HG03139 (cell line): ENCODE data around the gene NDFIP2.

ENCODE experiments used
- ATAC-seq: cut with Tn5 transposase; IDR thresholded peaks from one replicate; pipeline ENCODE4 v1.9.1; 2021; ENCODE audit not compliant: unreplicated experiment

The NDFIP2 gene

GRCh38 chr13:79492918-79493594 lies 12.1 kb downstream of the NDFIP2 start:
- ATAC-seq = no peak

- peak; percentile 78 for ATAC-seq
These were observed 15.2 kb downstream of the NDFIP2 start for GRCh38 chr13:79496188-79496587.

GRCh38 chr13:79497064-79497463 lies 16.1 kb downstream of the NDFIP2 start:
- no peak for ATAC-seq

- ATAC-seq = no peak
These were observed 16.9 kb downstream of the NDFIP2 start for GRCh38 chr13:79497852-79498251.

- ATAC-seq = no peak
These were observed 19.9 kb downstream of the NDFIP2 start for GRCh38 chr13:79500829-79501228.

GRCh38 chr13:79501538-79502232 lies 20.7 kb downstream of the NDFIP2 start:
- no peak for ATAC-seq

DNA sequence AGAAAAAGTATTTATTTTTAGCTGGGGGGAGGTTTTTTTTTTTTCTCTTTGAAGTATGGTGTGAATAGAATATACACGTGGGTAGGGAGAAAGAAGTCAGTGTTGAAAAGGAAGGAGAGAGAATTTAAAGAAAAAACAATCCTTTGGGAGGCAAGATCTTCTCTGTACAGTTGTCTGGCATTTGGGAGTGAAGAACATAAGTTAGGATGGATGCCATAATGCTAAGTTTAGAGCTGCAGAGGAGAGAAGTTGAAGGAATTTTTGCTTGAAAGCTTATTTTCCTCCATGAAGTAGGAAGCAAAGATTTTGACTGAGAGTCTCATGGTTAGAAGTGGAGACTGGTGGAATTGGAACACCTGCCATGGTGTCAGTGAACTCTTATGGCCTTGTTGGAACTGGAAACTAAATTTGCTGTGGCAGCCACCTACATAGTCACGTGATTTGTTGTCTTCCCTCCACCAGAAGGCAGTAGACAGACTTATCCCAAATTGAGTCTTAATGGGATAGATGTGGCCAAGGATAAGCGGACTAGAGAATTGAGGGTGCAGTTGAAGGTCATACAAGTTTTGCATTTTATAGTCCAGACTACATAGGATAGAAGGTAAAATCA lies 22.0 kb downstream of the NDFIP2 start:
- ATAC-seq = no peak

GRCh38 chr13:79503473-79504017 lies 22.6 kb downstream of the NDFIP2 start:
- ATAC-seq = no peak

DNA sequence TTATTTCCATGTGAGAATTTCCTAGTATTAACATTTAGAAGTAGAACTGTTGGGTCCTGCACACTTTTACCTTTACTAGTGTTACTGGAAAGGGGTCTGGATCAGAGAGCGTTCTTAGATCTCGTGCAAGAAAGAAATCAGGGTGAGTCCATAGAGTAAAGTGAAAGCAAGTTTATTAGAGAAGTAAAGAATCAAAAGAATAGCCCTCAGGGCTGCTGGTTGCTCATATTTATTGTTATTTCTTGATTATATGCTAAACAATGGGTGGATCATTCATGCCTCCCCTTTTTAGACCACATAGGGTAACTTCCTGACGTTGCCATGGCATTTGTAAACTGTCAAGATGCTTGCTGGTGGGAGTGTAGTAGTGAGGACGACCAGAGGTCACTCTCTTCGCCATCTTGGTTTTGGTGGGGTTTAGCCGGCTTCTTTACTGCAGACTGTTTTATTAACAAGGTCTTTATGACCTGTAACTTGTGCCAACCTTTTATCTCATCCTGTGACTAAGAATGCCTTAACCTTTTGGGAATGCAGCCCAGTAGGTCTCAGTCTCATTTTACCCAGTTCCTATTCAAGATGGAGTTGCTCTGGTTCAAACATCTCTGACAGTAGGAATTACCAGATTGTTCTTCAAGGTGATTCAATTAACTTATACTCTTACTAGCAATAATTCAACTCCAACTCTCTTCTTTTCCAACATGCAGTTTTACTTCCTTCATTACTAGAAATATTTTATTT lies 27.4 kb downstream of the NDFIP2 start:
- ATAC-seq = no peak

DNA sequence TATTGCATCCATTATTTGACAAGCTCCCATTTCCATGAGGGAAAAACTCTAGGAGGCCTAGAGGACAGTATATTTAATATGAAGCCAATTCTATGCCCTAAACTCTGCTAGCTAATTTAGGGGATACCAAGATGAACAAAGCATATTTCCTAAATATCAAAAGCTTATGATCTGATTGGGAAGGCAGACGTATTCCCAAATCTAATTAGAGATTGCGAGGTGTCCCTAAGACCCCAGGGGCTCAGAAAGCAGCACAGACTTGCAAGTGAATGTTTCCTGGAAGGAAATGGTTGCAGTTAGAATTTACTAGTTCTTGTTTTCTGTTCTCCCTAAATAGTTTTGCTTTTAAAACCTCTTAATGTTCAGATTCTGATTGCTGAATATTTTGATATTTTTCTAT lies 30.7 kb downstream of the NDFIP2 start:
- no peak for ATAC-seq

- ATAC-seq = no peak
These were observed 32.0 kb downstream of the NDFIP2 start for GRCh38 chr13:79512950-79513349.

DNA sequence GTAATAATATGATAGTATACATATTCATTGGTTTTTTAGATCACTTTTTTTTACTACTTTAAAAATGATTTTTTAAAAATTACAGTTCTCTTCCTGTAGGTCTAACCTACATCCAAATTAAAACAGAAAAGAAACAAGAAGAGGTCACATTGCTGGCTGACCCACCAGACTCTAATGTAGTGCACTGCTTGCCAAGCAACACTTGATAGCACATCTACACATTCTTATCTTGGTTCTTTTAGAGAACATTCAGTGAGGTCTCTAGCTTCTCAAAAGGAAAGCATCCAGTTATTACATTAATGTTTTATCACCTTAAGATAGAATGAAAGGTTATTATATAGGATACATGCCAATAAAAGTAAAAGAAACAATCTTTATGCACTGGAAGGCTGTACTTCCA lies 35.6 kb downstream of the NDFIP2 start:
- no peak for ATAC-seq

DNA sequence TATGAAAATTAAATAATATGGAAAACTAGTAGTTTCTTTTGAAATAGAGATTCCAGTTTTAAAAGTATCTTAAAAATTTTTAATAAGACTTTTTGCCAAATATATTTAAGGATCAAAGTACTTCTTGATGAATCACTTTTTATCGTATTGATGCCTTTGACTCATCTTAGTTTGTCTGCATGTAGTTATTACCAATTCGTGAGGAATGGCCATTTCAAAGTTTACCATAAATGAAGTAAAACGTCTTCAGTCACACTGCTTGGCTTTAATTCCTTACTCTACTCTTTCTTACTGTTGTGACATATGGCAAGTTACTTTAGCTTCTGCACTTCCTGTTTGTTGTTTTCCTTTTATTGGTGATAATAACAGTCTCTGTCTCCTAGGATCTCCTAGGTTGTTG lies 38.3 kb downstream of the NDFIP2 start:
- ATAC-seq = no peak

- peak; percentile 95 for ATAC-seq
These were observed 41.6 kb downstream of the NDFIP2 start for GRCh38 chr13:79522583-79522982.

DNA sequence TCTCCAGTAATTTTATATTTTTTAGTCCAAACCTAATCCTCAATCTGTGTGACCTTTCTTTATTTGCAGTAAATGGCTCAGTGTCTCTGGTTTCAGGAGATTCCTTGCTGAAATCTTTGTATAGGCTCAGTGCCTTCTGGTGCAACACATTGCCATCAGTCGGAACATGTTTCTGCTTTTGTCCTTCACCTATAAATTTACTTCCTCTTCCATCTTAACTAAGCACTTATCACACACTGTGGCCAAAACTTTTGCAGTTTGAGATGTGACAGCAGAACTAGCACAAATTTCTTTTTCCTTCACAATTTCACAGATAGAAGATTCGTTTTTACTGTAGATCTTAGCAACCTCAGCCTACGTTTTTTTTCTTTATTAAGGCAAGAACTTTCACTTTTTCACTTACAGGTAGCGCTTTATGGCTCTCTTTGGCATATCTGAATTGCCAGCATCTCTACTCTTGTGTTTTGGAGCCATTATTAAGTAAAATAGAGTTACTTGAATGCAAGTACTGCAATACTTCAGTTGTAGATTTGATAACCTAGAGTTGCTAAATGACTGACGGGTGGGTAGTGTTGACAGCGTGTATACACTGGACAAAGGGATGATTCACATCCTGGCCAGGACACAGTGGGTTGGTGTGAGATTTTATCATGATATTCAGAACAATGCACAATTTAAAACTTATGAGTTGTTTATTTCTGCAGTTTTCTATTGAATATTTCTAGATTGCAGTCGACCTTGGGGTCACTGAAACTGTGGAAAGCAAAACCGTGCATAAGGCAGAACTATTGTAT lies 44.3 kb downstream of the NDFIP2 start:
- ATAC-seq = peak; percentile 32

GRCh38 chr13:79527698-79528097 lies 46.7 kb downstream of the NDFIP2 start:
- ATAC-seq = no peak

DNA sequence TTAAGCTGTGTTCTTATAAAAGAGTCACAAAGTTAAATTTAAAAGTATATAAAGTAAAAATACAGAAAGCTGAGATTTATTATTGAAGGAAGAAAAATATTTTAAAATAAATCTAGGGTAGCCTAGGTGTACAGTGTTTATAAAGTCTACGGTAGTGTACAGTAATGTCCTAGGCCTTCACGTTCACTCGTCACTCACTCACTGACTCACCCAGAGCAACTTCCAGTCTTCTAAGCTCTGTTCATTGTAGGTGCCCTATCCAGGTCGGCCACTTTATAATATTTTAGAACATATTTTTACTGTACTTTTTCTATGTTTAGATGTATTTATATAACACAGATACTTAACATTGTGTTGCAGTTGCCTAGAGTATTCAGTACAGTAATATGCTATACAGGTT lies 47.4 kb downstream of the NDFIP2 start:
- no peak for ATAC-seq

GRCh38 chr13:79528759-79529191 lies 47.8 kb downstream of the NDFIP2 start:
- ATAC-seq = no peak

GRCh38 chr13:79529817-79530216 lies 48.9 kb downstream of the NDFIP2 start:
- ATAC-seq = no peak

DNA sequence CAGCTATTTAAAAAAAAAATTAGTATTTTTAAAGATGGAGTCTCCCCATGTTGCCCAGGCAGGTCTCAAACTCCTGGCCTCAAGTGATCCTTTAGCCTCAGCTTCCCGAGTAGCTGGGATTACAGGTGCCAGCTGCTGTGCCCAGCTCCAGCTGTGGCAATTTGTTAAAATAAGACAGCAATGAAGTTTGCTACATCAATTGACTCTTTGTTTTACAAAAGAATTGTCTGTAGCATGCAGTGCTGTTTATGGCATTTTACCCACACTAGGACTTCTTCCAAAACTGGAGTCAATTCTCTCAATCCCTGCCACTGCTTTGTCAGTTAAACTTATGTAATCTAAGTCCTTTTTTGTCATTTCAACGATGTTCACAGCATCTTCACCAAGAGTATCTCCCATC lies 49.3 kb downstream of the NDFIP2 start:
- no peak for ATAC-seq
